H9 (cell line): ENCODE data around the gene TMEM145. TPM values are rescaled to one million over a fixed set of nuclear protein-coding genes. Genes with fewer than 3 reads are reported as not detected.

Experiments
- DNase-seq: peaks from one replicate; pipeline ENCODE4 v3.0.0-alpha.2; 2017
- H2AFZ ChIP-seq: one replicate; pipeline ENCODE4 v1.6.1; 2013; ENCODE audit warnings: mild to moderate bottlenecking, low read length, control low read depth, moderate library complexity
- H2AK5ac ChIP-seq: 2 replicates; pipeline ENCODE4 v1.6.1; 2013; ENCODE audit warnings: low read length, control low read depth, mixed read lengths; ENCODE audit not compliant: insufficient read length
- H2BK120ac ChIP-seq: one replicate; pipeline ENCODE4 v1.6.1; 2013; ENCODE audit warnings: low read depth, mild to moderate bottlenecking, low read length, control low read depth, inconsistent platforms; ENCODE audit not compliant: poor library complexity, severe bottlenecking
- H2BK12ac ChIP-seq: 2 replicates; pipeline ENCODE4 v1.6.1; 2013; ENCODE audit warnings: low read length, control low read depth, mixed read lengths, low read depth; ENCODE audit not compliant: insufficient read length
- H2BK15ac ChIP-seq: 2 replicates; pipeline ENCODE4 v1.6.1; 2013; ENCODE audit warnings: low read depth, low read length, control low read depth
- H2BK20ac ChIP-seq: one replicate; pipeline ENCODE4 v1.6.1; 2013; ENCODE audit warnings: low read depth, mild to moderate bottlenecking, low read length, control low read depth, inconsistent platforms; ENCODE audit not compliant: poor library complexity, severe bottlenecking
- H2BK5ac ChIP-seq: 2 replicates; pipeline ENCODE4 v1.6.1; 2013; ENCODE audit warnings: low read length, control low read depth, mixed read lengths; ENCODE audit not compliant: insufficient read length
- H3K14ac ChIP-seq: 2 replicates; pipeline ENCODE4 v1.6.1; 2013; ENCODE audit warnings: low read length, control low read depth; ENCODE audit not compliant: insufficient read depth
- H3K18ac ChIP-seq: 2 replicates; pipeline ENCODE4 v1.6.1; 2013; ENCODE audit warnings: low read depth, mild to moderate bottlenecking, mixed read lengths, low read length, control low read depth; ENCODE audit not compliant: insufficient read length
- H3K23ac ChIP-seq: 2 replicates; pipeline ENCODE4 v1.6.1; 2013; ENCODE audit warnings: low read length, control low read depth, mixed read lengths, low read depth; ENCODE audit not compliant: insufficient read length
- H3K23me2 ChIP-seq: 2 replicates; pipeline ENCODE4 v1.6.1; 2013; ENCODE audit warnings: low read depth, mild to moderate bottlenecking, mixed read lengths, low read length, control low read depth; ENCODE audit not compliant: insufficient read length, poor library complexity, severe bottlenecking
- H3K27ac ChIP-seq: 2 replicates; pipeline ENCODE4 v1.5.1; 2013; ENCODE audit warnings: low read length, control low read depth, mixed read lengths, low read depth; ENCODE audit not compliant: insufficient read length
- H3K27me3 ChIP-seq: 2 replicates; pipeline ENCODE4 v1.6.1; 2013; ENCODE audit warnings: low read length, control low read depth, inconsistent platforms; ENCODE audit not compliant: insufficient read depth
- H3K4ac ChIP-seq: 2 replicates; pipeline ENCODE4 v1.6.1; 2013; ENCODE audit warnings: low read depth, mild to moderate bottlenecking, control low read depth, inconsistent platforms, low read length, moderate library complexity
- H3K4me1 ChIP-seq: 2 replicates; pipeline ENCODE4 v1.6.1; 2013; ENCODE audit warnings: low read length, control low read depth, inconsistent platforms; ENCODE audit not compliant: insufficient read depth
- H3K4me2 ChIP-seq: 2 replicates; pipeline ENCODE4 v1.6.1; 2013; ENCODE audit warnings: low read length, control low read depth, mixed read lengths; ENCODE audit not compliant: insufficient read length, insufficient read depth
- H3K56ac ChIP-seq: 2 replicates; pipeline ENCODE4 v1.6.1; 2013; ENCODE audit warnings: low read depth, mild to moderate bottlenecking, mixed read lengths, low read length, control low read depth; ENCODE audit not compliant: insufficient read length
- H3K79me1 ChIP-seq: 2 replicates; pipeline ENCODE4 v1.6.1; 2013; ENCODE audit warnings: low read depth, mild to moderate bottlenecking, moderate library complexity, low read length, control low read depth, inconsistent platforms; ENCODE audit not compliant: insufficient read depth, poor library complexity, severe bottlenecking
- H3K79me2 ChIP-seq: 2 replicates; pipeline ENCODE4 v1.6.1; 2013; ENCODE audit warnings: low read length, control low read depth, inconsistent platforms; ENCODE audit not compliant: insufficient read depth
- H3K9ac ChIP-seq: 2 replicates; pipeline ENCODE4 v1.6.1; 2013; ENCODE audit warnings: low read length, control low read depth, mixed read lengths; ENCODE audit not compliant: insufficient read length; ENCODE audit errors: extremely low read depth
- H3K9me3 ChIP-seq: one replicate; pipeline ENCODE4 v1.6.1; 2013; ENCODE audit warnings: low read depth, low read length, inconsistent platforms; ENCODE audit not compliant: control insufficient read depth
- H3T11ph ChIP-seq: one replicate; pipeline ENCODE4 v1.6.1; 2013; ENCODE audit warnings: mild to moderate bottlenecking, low read length, control low read depth, inconsistent platforms
- H4K20me1 ChIP-seq: one replicate; pipeline ENCODE4 v1.6.1; 2013; ENCODE audit not compliant: control insufficient read depth, insufficient read length, insufficient read depth
- H4K5ac ChIP-seq: 2 replicates; pipeline ENCODE4 v1.6.1; 2013; ENCODE audit warnings: low read depth, mild to moderate bottlenecking, mixed read lengths, low read length, control low read depth; ENCODE audit not compliant: insufficient read length
- H4K8ac ChIP-seq: replicated peaks from 2 replicates; pipeline ENCODE4 v1.6.1; 2013; ENCODE audit warnings: low read length, control low read depth, mixed read lengths, low read depth; ENCODE audit not compliant: insufficient read length
- H4K91ac ChIP-seq: 2 replicates; pipeline ENCODE4 v1.6.1; 2013; ENCODE audit warnings: low read depth, mild to moderate bottlenecking, moderate library complexity, mixed read lengths, low read length, control low read depth; ENCODE audit not compliant: insufficient read length
- H3K27ac Mint-ChIP-seq, 3 experiments: 2 replicates in 2 of 3; 3 replicates in 1 of 3; pipeline ENCODE4 v1.8.0; 2020 to 2021; ENCODE audit warnings: mixed read lengths in 3 of 3, mild to moderate bottlenecking in 1 of 3, moderate library complexity in 1 of 3
- H3K27me3 Mint-ChIP-seq: 2 replicates; pipeline ENCODE4 v1.8.0; 2021; ENCODE audit warnings: low read depth, mild to moderate bottlenecking, moderate library complexity, mixed read lengths
- H3K36me3 Mint-ChIP-seq, 3 experiments: 2 replicates in 2 of 3; 3 replicates in 1 of 3; pipeline ENCODE4 v1.8.0; 2020 to 2021; ENCODE audit warnings: low read depth in 3 of 3, mixed read lengths in 3 of 3; ENCODE audit not compliant: insufficient read depth in 1 of 3
- H3K4me1 Mint-ChIP-seq, 2 experiments: 2 replicates each; pipeline ENCODE4 v1.8.0; 2020; ENCODE audit warnings: mixed read lengths in 2 of 2
- H3K4me3 Mint-ChIP-seq, 2 experiments: 2 replicates in 1 of 2; 3 replicates in 1 of 2; pipeline ENCODE4 v1.8.0; 2020 to 2021; ENCODE audit warnings: mild to moderate bottlenecking in 2 of 2, mixed read lengths in 2 of 2, moderate library complexity in 1 of 2
- H3K9me3 Mint-ChIP-seq, 2 experiments: 2 replicates in 1 of 2; 3 replicates in 1 of 2; pipeline ENCODE4 v1.8.0; 2020; ENCODE audit warnings: mild to moderate bottlenecking in 2 of 2, mixed read lengths in 2 of 2, moderate library complexity in 1 of 2
- CTCF ChIP-seq: fragments of 200-600 bp; sonication (generic); conservative IDR thresholded peaks from 3 replicates; pipeline ENCODE4 v1.8.0; 2021; ENCODE audit warnings: antibody characterized with exemption, mild to moderate bottlenecking
- WGBS: extraction: QIAGEN DNeasy Blood & Tissue Kit; methylation state at CpG from one replicate; pipeline ENCODE4 v1.1.7; 2013; ENCODE audit warnings: missing lambda C conversion rate, low lambda C conversion rate, mixed read lengths; ENCODE audit not compliant: insufficient read length; ENCODE audit errors: extremely low coverage; 5-methylcytosine and 5-hydroxymethylcytosine counted together
- total RNA-seq: library from RNA; stranded (reverse); gene quantifications from 2 replicates; pipeline ENCODE4 v1.2.1, GENCODE V29; 2021

TMEM145 gene
- total RNA-seq, 1 experiment from 2014 or later: 4.5 TPM

- WGBS: no CpG with 5 or more reads among the region's 3 CpGs
- Histone ChIP-seq H2AK5ac (no peak overlapping the region), H2BK15ac (no peak overlapping the region), H4K20me1 (no peaks in the 10 kb centered on the region), H4K8ac (no peak overlapping the region), H3K27ac (no peak overlapping the region), H3T11ph (no peak overlapping the region), H4K91ac (no peak overlapping the region), H4K5ac (no peak overlapping the region), H3K23ac (no peak overlapping the region), H3K4me1 (no peaks in the 10 kb centered on the region), H3K18ac (no peak overlapping the region), H3K9ac (no peak overlapping the region), H3K9me3 (no peaks in the 10 kb centered on the region), H3K23me2 (no peaks in the 10 kb centered on the region), H3K56ac (no peak overlapping the region), H3K4ac (no peak overlapping the region), H3K4me2 (no peak overlapping the region), H3K79me1 (peaks cover 3% of the 10 kb centered on the region), H2AFZ (no peak overlapping the region), H2BK120ac (no peak overlapping the region), H2BK20ac (no peak overlapping the region), H3K14ac (no peak overlapping the region), H2BK12ac (no peak overlapping the region), H2BK5ac (no peak overlapping the region), H3K27me3 (no peaks in the 10 kb centered on the region), H3K79me2 (peaks cover 2% of the 10 kb centered on the region; the same call in 1 of the 2 replicates)
- Mint-ChIP-seq H3K9me3 (no peaks in the 10 kb centered on the region), H3K4me3 (no peak overlapping the region; a peak in 1 of 5 replicates), H3K27me3 (peaks cover 2% of the 10 kb centered on the region; the same call in 1 of the 2 replicates), H3K27ac (no peak overlapping the region), H3K4me1 (peaks cover 15 to 18% of the 10 kb centered on the region in 2 experiments), H3K36me3 (peaks cover 0 to 3% (median 0%) of the 10 kb centered on the region in 3 experiments; a peak in 1 of 7 replicates)
- no peak for TF ChIP-seq CTCF
- DNase-seq: no peak
Observed at GRCh38 chr19:42333018-42333417, 19.9 kb downstream of the TMEM145 start.
